HG03039 (cell line): ENCODE results near the gene SLC39A1.

ENCODE experiments used
- ATAC-seq: cut with Tn5 transposase; IDR thresholded peaks from one replicate; pipeline ENCODE4 v1.9.1; 2021; ENCODE audit warnings: mild to moderate bottlenecking, moderate library complexity; ENCODE audit not compliant: unreplicated experiment

The SLC39A1 gene

GRCh38 chr1:153977250-153978240, 14.2 kb upstream of the SLC39A1 start, which contains the start of gene JTB:
TSS of gene JTB (minus strand) at chr1:153977674. CDS start at chr1:153977252, 422 bp downstream.
- peak; percentile 74 for ATAC-seq

DNA sequence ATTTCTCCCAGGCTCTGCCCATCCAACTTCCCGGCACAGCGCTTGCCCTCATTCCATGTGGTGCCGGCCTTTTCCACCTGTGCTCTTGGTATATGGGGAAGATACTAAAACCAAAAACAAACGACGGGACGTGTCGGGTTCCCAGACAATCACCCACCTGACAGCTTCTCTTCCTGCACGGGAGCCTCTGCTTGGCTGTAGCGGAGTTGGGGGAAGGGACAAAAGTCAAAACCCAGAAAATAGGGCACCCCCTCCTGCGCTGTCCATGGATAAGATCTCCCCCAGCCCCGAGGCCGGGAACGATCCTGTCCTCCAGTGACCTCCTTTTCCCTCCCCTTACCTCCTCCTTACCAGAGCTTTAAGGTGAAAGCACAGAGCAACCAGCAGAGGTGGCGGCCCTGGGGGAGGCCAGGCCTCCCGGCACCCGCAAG, 13.5 kb upstream of the SLC39A1 start:
- no peak for ATAC-seq

DNA sequence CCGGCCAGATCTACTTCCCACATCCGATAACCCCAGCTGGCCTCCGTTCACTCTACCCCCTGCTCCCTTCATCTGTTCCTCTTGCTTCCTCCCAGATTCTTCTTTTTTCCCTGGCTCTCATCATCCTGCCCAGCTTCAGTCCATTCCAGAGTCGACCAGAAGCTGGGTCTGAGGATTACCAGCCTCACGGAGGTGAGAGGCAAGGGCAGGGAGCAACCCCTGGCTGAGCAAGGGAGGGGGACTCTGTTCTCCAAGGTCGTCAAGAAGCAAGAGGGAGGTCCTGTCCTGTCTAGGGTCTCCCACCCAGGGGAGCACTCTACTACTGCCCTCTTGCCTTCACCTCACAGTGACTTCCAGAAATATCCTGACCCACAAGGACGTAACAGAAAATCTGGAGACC, 10.2 kb upstream of the SLC39A1 start:
- no peak for ATAC-seq

DNA sequence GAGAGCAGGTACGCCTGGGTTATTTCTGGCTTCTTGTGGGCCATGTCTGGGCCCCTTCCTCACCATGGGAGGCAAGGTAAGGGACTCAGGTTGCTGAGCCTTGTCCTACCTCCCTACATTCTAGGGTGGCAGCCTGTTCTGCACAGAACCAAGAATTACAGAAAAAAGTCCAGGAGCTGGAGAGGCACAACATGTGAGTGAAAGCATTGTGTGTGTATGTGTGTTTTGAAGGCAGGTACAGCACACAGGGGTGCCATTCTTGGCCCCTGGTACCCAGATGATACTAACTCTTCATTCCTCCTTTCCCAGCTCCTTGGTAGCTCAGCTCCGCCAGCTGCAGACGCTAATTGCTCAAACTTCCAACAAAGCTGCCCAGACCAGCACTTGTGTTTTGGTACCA, 9.7 kb upstream of the SLC39A1 start:
- no peak for ATAC-seq

GRCh38 chr1:153970346-153970745, 7.0 kb upstream of the SLC39A1 start:
- no peak for ATAC-seq

DNA sequence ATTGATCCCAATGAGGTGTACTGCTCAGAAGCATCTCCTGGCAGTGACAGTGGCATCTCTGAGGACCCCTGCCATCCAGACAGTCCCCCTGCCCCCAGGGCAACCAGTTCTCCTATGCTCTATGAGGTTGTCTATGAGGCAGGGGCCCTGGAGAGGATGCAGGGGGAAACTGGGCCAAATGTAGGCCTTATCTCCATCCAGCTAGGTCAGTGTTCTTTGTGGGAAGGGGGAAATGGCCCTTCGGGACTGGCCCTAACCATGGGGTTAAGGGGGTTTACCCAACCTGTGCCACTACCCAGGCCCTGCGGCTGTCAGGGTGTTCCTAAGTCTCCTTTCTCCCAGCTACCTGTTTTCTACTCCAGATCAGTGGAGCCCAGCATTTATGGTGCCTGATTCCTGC, 5.6 kb upstream of the SLC39A1 start:
- ATAC-seq: no peak

DNA sequence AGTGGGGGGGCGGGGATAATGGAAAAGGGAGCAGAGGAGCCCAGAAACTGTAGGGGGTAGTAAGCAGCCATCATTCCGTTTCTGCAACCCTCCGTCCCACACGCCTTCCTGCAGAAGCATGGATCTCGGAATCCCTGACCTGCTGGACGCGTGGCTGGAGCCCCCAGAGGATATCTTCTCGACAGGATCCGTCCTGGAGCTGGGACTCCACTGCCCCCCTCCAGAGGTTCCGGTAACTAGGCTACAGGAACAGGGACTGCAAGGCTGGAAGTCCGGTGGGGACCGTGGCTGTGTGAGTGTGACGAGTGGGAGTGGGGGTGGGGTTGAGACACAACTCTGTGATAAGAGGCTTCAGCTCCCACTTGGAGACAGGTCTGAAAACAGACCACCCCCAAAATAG, 5.1 kb upstream of the SLC39A1 start:
- ATAC-seq: no peak

- no peak for ATAC-seq
Measured at GRCh38 chr1:153968000-153968363, 4.6 kb upstream of the SLC39A1 start.

DNA sequence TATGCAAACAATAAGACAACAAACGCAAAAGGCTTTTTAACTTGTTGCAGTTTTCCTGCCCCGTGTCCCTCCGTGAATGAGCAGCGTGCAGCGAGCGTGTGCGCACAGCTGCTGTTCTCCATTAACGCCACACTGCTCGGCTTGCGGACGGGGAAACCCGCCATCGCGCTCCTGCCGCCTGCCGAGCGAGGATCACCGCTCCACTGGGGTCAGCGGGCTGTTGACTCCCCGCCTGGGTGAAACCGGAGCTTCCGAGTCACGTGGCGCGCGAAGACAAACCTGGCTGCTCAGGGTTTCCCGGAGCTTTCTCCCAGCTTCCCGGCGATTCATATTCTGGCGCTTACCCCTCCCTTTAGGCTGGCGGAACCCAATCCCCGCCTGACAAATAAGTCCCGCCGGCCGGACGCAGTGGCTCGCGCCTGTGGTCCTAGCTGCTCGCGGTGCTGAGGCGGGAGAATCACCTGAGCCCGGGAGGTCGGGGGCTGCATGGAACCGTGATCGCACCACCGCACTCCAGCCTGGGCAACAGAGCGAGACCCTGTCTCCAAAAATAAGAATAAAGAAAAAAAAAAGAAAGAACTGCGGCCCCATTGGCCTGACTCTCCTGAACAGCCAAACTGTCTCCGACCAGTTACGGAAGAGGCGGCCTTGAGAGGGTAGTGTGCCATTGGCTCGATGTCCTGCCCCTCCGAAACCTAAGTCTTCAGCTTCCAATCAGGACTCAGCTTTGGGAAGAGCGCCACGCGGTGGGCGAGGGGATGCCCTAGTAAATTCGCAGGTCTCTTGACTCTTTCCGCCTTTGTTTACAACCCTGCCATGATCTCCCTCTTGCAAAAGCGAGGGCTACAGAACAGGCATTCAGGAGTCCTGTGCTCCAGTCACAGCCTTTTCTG, 4.0 kb upstream of the SLC39A1 start, which contains the start of gene CREB3L4:
CREB3L4 (plus strand) TSS at position 796 of the 893 bp plus-strand sequence. CDS start 624 bp downstream, outside the sequence.
- ATAC-seq: peak; percentile 61

DNA sequence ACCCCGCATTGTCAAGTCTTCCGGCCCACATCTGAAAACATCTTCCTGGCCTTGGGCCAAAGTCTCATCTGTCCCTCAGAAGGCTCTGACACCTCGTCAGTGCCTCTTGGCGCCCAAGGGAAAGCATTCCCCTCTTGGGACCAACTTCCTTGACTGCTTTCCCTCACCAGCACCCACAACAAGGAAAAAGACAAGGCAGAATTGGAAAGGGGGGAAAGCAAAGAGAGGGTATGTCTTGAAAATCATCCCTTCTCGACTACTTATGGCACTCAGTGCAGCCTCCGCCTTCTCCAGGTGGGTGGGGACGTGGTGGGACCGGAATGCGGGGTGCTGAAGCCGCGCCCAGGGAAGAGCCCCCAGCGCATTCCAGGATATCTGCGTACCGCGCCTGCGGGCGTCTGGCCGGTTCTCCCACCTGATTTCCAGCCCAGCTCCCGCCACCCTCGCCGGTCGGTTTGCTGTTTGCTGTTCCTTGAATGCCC, 554 bp upstream of the SLC39A1 start:
- no peak for ATAC-seq

DNA sequence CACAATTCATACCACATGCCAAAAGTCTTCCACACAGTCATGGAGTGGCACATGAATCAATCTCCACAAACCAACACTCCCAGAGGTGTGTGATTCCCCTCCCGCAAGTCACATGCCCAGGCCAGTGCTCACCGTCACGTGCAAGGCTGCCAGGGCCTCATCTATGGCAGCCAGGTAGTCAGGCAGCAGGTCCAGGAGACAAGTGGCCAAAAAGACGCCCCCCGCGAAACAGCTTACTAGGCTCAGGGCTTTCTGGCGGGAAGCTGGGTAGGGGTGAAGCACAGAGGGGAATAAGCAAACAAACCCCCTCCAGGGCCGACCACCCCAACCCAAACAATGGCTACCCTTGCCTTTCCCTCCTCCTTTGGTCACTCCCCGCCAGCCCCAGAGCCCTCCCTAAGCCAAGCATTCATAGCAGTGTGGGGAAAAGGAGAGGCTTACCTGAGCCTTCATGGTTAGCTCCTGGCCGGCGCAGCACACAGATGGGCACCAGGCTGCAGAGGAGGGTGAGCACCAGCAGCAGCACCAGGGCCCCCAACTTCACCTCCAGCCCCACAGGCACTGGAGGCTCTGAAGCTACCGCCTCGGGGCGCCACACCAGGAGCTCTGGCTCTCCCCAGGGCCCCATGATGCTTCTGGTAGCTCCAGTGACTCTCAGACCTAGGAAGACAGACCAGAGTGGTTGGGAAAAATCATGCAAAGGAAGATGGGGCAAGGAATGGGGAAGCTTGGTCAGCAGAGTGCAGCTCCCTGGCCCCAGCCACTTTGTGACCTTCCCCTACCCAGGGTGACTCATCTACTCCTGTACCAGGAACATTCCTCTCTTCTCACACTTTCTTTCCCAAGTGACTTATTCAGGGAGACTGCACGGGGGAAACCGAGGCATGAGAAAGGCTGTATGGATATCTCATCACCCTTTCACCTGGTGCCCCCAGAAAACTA, 978 bp downstream of the SLC39A1 start:
- no peak for ATAC-seq

DNA sequence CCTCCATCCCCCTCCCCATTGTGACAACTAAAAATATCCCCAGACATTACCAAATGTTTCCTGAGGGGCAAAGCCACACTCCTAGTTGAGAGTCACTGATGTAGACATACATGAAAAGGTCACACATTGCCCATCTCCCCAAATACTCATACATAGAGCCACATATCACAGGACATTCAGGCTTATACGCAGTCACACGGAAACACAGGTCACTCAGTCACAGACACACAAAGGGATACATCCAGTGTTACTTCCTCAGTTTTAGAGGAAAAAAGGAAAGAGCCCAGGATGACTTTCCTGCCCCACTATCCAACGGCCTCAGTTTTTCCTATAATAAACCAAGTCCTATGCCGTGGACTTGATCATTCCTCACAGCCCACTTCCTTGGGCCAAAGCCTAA, 1.9 kb downstream of the SLC39A1 start:
- ATAC-seq: no peak

GRCh38 chr1:153960206-153960605, 3.1 kb downstream of the SLC39A1 start:
- no peak for ATAC-seq

- no peak for ATAC-seq
Measured at GRCh38 chr1:153959454-153959853, 3.9 kb downstream of the SLC39A1 start.

GRCh38 chr1:153958961-153959260, 4.4 kb downstream of the SLC39A1 start:
- no peak for ATAC-seq

DNA sequence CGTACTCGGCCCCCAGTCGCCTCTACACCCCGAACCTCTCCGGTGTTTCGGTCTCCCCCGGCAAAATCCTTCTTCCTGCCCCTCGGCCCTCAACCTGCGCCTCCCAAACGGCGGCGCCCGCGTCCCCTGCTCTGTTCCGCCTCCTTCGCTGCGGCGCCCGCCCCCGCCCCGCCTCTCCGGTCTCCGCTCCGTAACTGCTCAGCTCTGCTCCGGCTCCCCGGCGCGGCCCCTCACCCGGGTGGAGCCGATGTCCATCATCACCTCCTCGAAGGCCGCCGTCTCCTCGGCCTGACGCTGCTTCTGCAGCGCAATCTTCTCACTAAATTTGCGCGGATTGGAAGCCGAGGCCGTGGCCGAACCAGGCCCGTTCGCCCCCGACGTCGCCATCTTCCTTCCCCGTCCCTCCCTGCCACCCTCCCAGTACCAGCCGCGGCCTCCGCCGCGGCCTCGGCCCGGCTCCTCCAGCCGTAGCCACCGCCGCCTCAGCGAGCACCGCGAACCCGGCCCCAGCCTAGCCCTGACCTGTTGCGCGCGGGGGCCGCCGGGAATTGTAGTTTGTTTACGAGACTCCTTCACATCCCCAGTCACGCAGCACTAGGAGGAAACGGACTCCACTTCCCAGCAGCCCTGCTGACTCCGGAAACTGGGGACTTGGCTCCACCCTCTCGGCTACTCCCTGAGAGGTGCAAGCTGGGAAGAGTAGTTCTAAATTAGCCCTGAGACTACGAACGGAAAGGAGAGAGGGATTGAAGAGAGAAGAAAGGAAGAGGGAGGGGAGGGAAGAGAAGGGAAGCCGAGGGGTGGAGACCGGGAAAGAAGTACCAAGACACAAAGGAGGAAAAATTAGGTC, 5.0 kb downstream of the SLC39A1 start, which contains the start of gene CRTC2:
CRTC2 (minus strand) TSS at position 502 of the 850 bp plus-strand sequence; CDS start at position 387, 115 bp downstream.
- peak; percentile 73 for ATAC-seq

- peak; percentile 4 for ATAC-seq
Measured at GRCh38 chr1:153957744-153958110, 5.6 kb downstream of the SLC39A1 start.

- ATAC-seq: no peak
Measured at GRCh38 chr1:153956997-153957715, 6.2 kb downstream of the SLC39A1 start.

DNA sequence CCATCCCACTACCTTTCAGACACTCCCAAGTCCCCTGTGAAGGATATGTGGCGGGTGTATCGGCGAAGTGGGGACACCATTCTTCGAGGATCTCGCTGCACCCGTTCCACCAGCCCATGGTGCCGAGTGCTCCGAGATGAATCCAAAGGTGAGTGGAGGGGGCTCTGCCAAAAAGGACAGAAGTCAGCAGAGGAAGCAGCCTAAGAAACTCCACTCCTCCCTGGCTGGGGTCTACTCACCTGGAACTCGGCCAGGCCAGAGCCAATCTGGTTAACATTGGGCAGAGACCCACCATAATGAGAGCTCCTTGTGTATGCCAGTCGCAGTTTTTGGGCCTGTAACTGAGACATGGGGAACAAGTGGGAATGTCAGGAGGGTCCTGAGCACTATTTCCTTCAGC, 8.5 kb downstream of the SLC39A1 start:
- no peak for ATAC-seq
